Measurements from ENCODE around the gene CALB2. TPM values are rescaled to one million over a fixed set of nuclear protein-coding genes. Genes with fewer than 3 reads are reported as not detected.

The CALB2 gene
- total RNA-seq, 1 donor: 0.36 TPM

DNA sequence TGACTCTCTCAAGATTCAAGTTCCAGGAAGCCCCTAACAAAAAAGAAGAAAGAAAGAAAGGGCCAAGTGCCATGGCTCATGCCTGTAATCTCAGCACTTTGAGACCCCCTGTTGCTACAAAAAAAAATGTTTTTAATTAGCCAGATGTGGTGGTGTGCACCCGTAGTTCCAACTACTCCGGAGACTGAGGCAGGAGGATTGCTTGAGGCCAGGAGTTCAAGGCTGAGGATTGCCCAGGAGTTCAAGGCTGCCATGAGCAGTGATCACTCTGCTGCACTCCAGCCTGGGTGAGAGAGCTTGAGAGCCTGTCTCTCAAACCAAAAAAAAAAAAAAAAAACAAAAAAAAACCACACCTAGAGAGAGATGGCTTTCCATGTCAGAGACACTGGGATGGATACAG lies 64.5 kb downstream of the CALB2 start:
- TF ChIP-seq, protein P1, sequence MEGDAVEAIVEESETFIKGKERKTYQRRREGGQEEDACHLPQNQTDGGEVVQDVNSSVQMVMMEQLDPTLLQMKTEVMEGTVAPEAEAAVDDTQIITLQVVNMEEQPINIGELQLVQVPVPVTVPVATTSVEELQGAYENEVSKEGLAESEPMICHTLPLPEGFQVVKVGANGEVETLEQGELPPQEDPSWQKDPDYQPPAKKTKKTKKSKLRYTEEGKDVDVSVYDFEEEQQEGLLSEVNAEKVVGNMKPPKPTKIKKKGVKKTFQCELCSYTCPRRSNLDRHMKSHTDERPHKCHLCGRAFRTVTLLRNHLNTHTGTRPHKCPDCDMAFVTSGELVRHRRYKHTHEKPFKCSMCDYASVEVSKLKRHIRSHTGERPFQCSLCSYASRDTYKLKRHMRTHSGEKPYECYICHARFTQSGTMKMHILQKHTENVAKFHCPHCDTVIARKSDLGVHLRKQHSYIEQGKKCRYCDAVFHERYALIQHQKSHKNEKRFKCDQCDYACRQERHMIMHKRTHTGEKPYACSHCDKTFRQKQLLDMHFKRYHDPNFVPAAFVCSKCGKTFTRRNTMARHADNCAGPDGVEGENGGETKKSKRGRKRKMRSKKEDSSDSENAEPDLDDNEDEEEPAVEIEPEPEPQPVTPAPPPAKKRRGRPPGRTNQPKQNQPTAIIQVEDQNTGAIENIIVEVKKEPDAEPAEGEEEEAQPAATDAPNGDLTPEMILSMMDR (IDR thresholded peaks at IDR 0.05; ENCODE audit: insufficient read depth, low read length): no peak
- H3K4me3 ChIP-seq (ENCODE audit: low read depth, low read length): no peak overlapping the region
- no peak for DNase-seq (ENCODE audit: low read depth)

DNA sequence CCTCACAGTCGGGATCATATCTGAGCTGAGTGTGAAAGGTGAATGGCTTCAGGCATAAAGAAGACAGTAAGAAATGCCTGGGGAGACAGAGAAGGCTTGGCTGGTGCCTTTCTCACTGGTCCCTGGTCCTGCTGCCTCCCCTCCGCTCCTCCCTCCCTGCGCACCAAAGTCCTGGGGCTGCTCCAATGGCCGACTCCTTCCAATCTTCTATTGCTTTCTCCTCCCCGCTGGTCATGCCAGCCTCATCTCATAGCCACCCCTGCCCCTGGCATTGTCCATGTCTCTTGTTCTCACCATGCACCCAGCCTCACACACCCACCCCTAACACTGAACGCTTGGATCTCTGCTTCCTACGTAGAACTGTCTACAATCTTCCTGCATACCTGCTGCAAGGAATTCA lies 65.3 kb downstream of the CALB2 start:
- H3K4me3 ChIP-seq (ENCODE audit: low read depth, low read length): no peak overlapping the region
- no peak for DNase-seq (ENCODE audit: low read depth)
- TF ChIP-seq, protein P1 (IDR thresholded peaks at IDR 0.05; ENCODE audit: insufficient read depth, low read length): no peak

DNA sequence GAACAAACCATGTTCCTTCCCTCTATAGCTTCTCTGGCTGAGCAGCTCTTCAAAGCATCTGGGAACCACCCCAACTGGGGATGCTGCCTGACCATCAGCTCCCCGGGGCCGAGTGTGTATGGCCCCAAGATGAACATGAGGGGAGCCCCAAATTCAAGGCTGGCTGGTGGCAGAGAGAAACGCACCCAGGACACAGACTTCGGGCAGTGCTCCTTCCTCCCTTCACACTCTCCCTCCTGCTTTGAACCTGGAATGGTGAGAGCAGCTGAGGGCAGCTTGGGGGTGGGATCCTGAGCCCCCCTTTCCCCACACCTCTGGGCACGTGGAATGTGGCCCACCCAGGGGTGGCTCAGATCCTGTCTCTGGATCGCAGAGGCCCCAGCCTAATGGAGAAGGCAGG lies 66.1 kb downstream of the CALB2 start:
- TF ChIP-seq, protein P1 (IDR thresholded peaks at IDR 0.05; ENCODE audit: insufficient read depth, low read length): no peak
- DNase-seq (ENCODE audit: low read depth): no peak
- no peak overlapping the region for H3K4me3 ChIP-seq (ENCODE audit: low read depth, low read length)

DNA sequence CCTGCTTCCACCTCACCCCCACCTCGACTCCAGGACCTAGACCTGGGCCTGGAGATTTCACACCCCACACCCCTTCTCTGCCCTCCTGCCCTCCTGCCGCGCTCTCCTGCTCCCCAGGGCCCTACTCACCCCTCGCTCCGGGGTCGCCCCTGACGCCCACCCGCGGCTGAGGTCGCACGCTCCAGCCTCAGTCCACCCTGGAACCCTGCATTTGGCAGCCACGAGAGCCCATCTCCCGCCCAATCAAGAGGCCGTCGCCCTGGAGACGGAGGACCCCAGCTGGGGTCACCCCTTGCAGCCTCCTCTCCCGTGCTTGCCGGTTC lies 67.2 kb downstream of the CALB2 start:
- DNase-seq (ENCODE audit: low read depth): no peak
- no peak overlapping the region for H3K4me3 ChIP-seq (ENCODE audit: low read depth, low read length)
- TF ChIP-seq, protein P1 (IDR thresholded peaks at IDR 0.05; ENCODE audit: insufficient read depth, low read length): no peak

DNA sequence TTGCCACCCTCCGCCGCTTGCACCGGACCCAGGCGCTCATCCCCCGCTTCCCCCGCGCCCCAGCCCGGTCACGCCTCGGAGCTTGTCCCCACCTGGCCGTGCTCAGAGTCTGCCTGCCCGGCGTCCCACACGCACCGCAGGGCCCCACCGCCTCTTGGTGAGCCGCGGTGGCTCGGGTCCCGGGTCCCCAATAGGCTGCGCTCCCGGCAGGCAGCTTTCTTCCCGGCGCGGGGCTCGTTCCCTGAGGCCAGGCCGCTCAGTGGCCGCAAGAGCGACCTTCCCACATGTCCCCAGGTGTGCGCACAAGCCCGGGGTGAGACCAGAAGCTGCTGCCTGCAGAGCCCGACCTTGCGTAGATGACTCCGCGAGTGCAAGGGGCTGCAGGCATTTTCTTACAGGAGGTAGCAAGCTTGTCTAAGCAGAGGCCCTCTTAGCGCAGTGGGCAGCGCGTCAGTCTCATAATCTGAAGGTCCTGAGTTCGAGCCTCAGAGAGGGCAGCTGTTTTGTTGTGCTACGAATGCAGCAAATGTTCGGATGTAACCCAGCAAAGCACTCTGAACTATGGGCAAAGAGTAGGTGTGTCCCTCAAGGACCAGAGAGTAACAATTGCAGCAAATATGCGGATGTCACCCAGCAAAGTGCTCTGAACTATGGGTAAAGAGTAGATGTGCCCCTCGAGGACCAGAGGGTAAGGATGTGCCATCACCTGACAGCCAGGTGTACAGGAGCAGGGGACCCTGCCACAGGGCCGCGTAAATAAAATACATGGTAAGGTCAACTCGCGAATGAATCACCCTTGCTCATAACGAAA lies 67.8 kb downstream of the CALB2 start:
- H3K4me3 ChIP-seq (ENCODE audit: low read depth, low read length): peak overlapping the region; percentile 35
- TF ChIP-seq, protein P1 (IDR thresholded peaks at IDR 0.05; ENCODE audit: insufficient read depth, low read length): no peak
- peak; percentile 77 for DNase-seq (ENCODE audit: low read depth)

DNA sequence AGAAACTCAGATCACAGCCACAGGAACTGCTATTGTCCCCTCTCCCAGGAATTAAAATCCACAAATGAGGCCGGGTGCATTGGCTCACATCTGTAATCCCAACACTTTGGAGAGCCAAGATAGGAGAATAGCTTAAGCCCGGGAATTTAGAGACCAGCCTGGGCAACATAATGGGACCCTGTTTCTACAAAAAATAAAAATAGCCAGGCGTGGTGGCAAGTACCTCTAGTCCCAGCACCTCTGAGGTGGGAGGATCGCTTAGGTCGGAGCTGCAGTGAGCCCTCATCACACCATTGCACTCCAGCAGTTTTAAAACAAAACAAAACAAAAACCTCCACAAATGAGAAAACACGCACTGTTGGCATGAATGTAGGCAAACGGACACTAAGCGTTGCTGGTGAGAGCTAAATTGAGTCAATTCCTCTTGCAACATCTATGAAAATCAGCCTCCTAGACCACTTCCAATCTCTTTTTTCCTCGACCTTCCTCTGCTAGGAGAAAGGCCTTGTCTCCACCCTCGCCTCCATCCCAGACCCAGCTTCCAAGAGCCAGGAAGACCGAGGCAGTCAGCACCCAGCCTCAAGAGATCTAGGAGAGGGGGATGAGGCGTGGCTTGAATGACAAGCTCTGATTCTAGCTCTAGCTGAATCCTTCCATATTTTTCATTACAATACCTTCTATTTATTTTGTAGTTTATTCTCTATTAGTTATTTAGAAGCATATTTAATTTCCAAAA lies 68.5 kb downstream of the CALB2 start:
- H3K4me3 ChIP-seq (ENCODE audit: low read depth, low read length): no peak overlapping the region
- TF ChIP-seq, protein P1 (IDR thresholded peaks at IDR 0.05; ENCODE audit: insufficient read depth, low read length): no peak
- DNase-seq (ENCODE audit: low read depth): no peak
